Coronary artery (tissue), 2 donors: ENCODE results near the gene OLFM2.

Experiments used
- DNase-seq: peaks from one replicate; pipeline ENCODE4 v3.0.0-alpha.2; 2017; ENCODE audit warnings: low spot score
- H3K27ac ChIP-seq, 2 donors: fragments of 200-600 bp; sonication (generic); one replicate each; pipeline ENCODE4 v1.5.1; 2016 to 2019
- H3K4me3 ChIP-seq: fragments of 200-600 bp; sonication (generic); 2 replicates; pipeline ENCODE4 v1.5.1; 2016; ENCODE audit warnings: mild to moderate bottlenecking, moderate library complexity
- TF ChIP-seq, protein P1 (sequence below): fragments of 200-600 bp; sonication (generic); IDR thresholded peaks from one replicate; pipeline ENCODE4 v1.5.1; 2019; ENCODE audit warnings: antibody characterized with exemption

OLFM2 gene

GRCh38 chr19:9883764-9884163, 52.6 kb downstream of the OLFM2 start:
- no peak overlapping the region for H3K4me3 ChIP-seq
- H3K27ac ChIP-seq: no peak overlapping the region
- TF ChIP-seq, protein P1, sequence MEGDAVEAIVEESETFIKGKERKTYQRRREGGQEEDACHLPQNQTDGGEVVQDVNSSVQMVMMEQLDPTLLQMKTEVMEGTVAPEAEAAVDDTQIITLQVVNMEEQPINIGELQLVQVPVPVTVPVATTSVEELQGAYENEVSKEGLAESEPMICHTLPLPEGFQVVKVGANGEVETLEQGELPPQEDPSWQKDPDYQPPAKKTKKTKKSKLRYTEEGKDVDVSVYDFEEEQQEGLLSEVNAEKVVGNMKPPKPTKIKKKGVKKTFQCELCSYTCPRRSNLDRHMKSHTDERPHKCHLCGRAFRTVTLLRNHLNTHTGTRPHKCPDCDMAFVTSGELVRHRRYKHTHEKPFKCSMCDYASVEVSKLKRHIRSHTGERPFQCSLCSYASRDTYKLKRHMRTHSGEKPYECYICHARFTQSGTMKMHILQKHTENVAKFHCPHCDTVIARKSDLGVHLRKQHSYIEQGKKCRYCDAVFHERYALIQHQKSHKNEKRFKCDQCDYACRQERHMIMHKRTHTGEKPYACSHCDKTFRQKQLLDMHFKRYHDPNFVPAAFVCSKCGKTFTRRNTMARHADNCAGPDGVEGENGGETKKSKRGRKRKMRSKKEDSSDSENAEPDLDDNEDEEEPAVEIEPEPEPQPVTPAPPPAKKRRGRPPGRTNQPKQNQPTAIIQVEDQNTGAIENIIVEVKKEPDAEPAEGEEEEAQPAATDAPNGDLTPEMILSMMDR: no peak
- no peak for DNase-seq

DNA sequence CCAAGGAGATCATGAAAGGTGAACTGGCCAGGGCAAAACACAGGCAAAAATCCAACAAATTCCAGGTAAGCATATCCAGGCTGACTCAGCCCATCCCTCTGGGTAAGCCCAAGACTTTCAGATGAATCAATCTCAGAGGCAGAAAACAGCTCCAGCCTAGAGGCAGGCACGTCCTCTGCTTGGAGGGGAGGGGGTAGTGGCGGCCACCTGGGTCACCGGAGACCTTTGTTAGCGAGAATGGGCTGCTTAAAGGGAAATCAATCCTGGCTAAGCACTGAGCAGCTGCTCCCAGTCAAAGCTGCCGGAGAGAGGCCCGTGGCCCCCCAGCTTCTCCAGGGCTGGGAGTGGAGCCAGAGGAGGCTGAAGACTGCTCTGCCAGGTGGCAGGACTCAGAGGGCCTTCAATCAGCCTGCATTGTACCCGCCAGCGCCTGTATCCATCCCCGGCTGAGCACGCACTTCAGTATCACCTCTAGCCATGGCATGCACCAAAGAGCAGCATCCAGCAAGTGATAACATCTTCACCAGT, 53.0 kb downstream of the OLFM2 start:
- DNase-seq: no peak
- TF ChIP-seq, protein P1: no peak
- Histone ChIP-seq H3K27ac (no peak overlapping the region), H3K4me3 (no peak overlapping the region)

GRCh38 chr19:9881720-9882119, 54.6 kb downstream of the OLFM2 start:
- no peak overlapping the region for H3K4me3 ChIP-seq
- DNase-seq: no peak
- TF ChIP-seq, protein P1: no peak
- H3K27ac ChIP-seq: no peak overlapping the region

DNA sequence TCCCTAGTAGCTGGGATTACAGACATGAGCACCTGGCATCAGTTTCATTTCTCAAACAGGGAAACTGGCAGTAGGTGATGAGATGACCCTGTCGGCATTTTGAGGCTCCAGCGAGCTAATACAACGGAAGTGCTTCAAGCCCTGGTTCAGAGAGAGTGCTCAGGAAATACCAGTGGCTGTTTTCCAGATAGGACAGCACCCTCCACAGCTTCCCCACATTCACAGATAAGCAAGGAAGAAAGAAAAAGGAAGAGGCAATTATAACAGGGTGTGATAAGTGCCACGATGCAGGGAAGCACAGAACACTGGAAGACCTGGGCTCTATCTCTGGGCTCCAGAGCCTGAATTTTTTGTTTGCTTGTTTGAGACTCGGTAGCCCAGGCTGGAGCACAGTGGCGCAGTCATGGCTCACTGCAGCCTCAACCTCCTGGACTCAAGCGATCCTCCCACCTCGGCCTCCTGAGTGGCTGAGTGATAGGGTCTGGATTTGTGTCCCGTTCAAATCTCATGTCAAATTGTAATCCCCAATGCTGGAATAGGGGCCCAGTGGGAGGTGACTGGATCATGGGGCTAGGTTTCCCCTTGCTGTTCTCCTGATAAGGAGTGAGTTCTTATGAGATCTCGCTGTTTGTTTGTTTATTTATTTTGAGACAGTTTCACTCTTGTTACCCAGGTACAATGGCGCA, 57.7 kb downstream of the OLFM2 start:
- no peak overlapping the region for H3K27ac ChIP-seq
- DNase-seq: no peak
- TF ChIP-seq, protein P1: no peak
- H3K4me3 ChIP-seq: no peak overlapping the region

- DNase-seq: no peak
- H3K27ac ChIP-seq: no peak overlapping the region
- TF ChIP-seq, protein P1: no peak
- H3K4me3 ChIP-seq: no peak overlapping the region
Observed at GRCh38 chr19:9877780-9878510, 58.4 kb downstream of the OLFM2 start.

DNA sequence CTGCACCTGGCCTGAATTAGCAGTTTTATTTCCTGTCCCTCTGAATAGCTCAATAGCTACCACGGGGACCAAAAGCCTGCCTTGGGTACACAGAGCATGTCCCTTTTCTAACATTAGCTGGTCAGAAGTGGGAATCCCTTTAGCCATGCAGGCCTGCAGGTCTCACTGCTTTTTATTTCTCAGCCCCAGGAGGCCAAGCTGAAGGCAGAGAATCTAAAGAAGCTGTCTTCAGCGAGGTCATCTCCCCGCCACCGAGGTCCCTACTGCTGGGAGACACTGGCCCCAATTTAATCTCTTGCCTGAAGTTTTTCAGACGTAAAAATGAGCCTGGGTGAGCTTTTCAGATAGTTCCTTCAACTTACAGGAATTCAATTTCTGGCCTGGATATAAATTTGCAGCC, 60.5 kb downstream of the OLFM2 start:
- DNase-seq: no peak
- TF ChIP-seq, protein P1: no peak
- Histone ChIP-seq H3K4me3 (no peak overlapping the region), H3K27ac (no peak overlapping the region)
